Measurements from ENCODE around the gene TMEM81. TPM values are rescaled to one million over a fixed set of nuclear protein-coding genes. Genes with fewer than 3 reads are reported as not detected.

The TMEM81 gene
- total and polyA plus RNA-seq, 10 of the 15 experiments (the other 5 are each of a cell fraction or from before 2014, with no cell fraction given) = 0.62 to 2.2 (median 1.1) TPM

DNA sequence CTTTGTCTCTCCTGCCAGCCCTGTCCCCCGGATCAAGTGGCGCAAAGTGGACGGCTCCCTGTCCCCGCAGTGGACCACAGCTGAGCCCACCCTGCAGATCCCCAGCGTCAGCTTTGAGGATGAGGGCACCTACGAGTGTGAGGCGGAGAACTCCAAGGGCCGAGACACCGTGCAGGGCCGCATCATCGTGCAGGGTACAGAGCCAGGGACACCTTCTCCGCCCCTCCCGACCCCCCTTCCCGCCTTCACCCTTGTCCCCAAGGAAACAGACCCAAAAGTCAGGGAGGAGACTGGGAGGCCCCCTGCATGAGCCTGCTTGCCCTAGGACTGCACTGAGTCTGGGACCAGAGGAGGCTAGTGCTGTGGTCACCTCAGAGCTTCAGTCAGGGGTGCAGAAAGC is 23.0 kb downstream of the TMEM81 start (continued):
- TF ChIP-seq, protein P1, sequence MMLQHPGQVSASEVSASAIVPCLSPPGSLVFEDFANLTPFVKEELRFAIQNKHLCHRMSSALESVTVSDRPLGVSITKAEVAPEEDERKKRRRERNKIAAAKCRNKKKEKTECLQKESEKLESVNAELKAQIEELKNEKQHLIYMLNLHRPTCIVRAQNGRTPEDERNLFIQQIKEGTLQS (IDR thresholded peaks at IDR 0.05; ENCODE audit: borderline replicate concordance, extremely low read depth, low read depth, low read length) = no peak
- TF ChIP-seq CREM (IDR thresholded peaks at IDR 0.05; ENCODE audit: low read depth) = no peak
- TF ChIP-seq STAT1 (conservative IDR thresholded peaks at IDR 0.05) = no peak

- DNase-seq (ENCODE audit: low read depth, low spot score) (no peak), FAIRE-seq (no peak), ATAC-seq (no peak)
- Histone ChIP-seq H3K4me1 (ENCODE audit: control insufficient read depth, insufficient read depth, low read length) (no peaks in the 10 kb centered on the region), H3K27ac (ENCODE audit: control insufficient read depth, insufficient read depth) (no peak overlapping the region), H3K9me3 (replicated peaks; ENCODE audit: control insufficient read depth, insufficient read depth, low read length) (no peaks in the 10 kb centered on the region), H3K79me2 (ENCODE audit: control insufficient read depth, insufficient read depth, low read length) (no peaks in the 10 kb centered on the region), H3K4me3 (no peak overlapping the region), H3K4me2 (ENCODE audit: control insufficient read depth, insufficient read depth) (no peak overlapping the region), H4K20me1 (ENCODE audit: control insufficient read depth, insufficient read depth) (no peaks in the 10 kb centered on the region), H2AFZ (ENCODE audit: control insufficient read depth, low read depth, low read length) (no peak overlapping the region), H3K27me3 (replicated peaks in 1 of 2; ENCODE audit: control insufficient read depth in 2 of 2, insufficient read depth in 2 of 2, low read length in 1 of 2) (no peaks in the 10 kb centered on the region), H3K9ac (ENCODE audit: control insufficient read depth, insufficient read depth, low read length) (no peak overlapping the region), H3K36me3 (ENCODE audit: control insufficient read depth in 2 of 2, insufficient read depth in 2 of 2, low read length in 1 of 2) (no peaks in the 10 kb centered on the region)
- intact Hi-C loops (cut with micrococcal nuclease; ENCODE audit: unreplicated experiment) = loop anchor here (1.0 to 2.0 kb wide), 2 partner anchors 71 to 196 kb away; no protein-coding TSS in a partner anchor
- ChIA-PET SMC1A (ENCODE audit: uncharacterized antibody, unreplicated experiment) (interaction anchor here (1.2 to 3.5 kb wide), 7 partner anchors 8 to 194 kb away, joined by 3 to 45 read pairs (median 7); no protein-coding TSS in a partner anchor), RAD21 (ENCODE audit: unreplicated experiment) (interaction anchor here (0.6 to 4.7 kb wide), 11 partner anchors 12 to 254 kb away, joined by 3 to 81 read pairs (median 8); no protein-coding TSS in a partner anchor), CTCF (interaction anchor here (0.6 to 6.8 kb wide), 28 partner anchors 8 to 331 kb away, joined by 3 to 151 read pairs (median 8); partner anchors contain the start of gene CNTN2), POLR2A (interaction anchor here (0.6 kb wide), 1 partner anchor 185 kb away, joined by 3 read pairs; no protein-coding TSS in a partner anchor)
- no TSS peak for BruUV-seq (replicated peaks)
- in situ Hi-C loops (cut with MboI) = loop anchor here (5.0 kb wide), 1 partner anchor 83 kb away; no protein-coding TSS in a partner anchor
- 55% methylated on average over 10 of the region's 10 CpGs for WGBS (ENCODE audit: insufficient coverage, insufficient replicate concordance, low lambda C conversion rate, missing lambda C conversion rate)
- TF ChIP-seq, protein P2, sequence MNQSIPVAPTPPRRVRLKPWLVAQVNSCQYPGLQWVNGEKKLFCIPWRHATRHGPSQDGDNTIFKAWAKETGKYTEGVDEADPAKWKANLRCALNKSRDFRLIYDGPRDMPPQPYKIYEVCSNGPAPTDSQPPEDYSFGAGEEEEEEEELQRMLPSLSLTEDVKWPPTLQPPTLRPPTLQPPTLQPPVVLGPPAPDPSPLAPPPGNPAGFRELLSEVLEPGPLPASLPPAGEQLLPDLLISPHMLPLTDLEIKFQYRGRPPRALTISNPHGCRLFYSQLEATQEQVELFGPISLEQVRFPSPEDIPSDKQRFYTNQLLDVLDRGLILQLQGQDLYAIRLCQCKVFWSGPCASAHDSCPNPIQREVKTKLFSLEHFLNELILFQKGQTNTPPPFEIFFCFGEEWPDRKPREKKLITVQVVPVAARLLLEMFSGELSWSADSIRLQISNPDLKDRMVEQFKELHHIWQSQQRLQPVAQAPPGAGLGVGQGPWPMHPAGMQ (IDR thresholded peaks at IDR 0.05; ENCODE audit: borderline replicate concordance) = no peak
- TF ChIP-seq TCF12 (IDR thresholded peaks at IDR 0.05; ENCODE audit: low read depth, low read length) (no peak), SRF (IDR thresholded peaks at IDR 0.05; ENCODE audit: low read depth in 2 of 2, low read length in 2 of 2) (no peak), MYC (IDR thresholded peaks at IDR 0.05; ENCODE audit: insufficient read depth, insufficient read length, insufficient replicate concordance, low read length, severe bottlenecking) (no peak), NFYA (IDR thresholded peaks at IDR 0.05; ENCODE audit: borderline replicate concordance, low read depth, low read length) (no peak), HSF1 (IDR thresholded peaks at IDR 0.05; ENCODE audit: low read depth, low read length) (no peak), HDGF (IDR thresholded peaks at IDR 0.05) (no peak)
- TF ChIP-seq, protein P3, sequence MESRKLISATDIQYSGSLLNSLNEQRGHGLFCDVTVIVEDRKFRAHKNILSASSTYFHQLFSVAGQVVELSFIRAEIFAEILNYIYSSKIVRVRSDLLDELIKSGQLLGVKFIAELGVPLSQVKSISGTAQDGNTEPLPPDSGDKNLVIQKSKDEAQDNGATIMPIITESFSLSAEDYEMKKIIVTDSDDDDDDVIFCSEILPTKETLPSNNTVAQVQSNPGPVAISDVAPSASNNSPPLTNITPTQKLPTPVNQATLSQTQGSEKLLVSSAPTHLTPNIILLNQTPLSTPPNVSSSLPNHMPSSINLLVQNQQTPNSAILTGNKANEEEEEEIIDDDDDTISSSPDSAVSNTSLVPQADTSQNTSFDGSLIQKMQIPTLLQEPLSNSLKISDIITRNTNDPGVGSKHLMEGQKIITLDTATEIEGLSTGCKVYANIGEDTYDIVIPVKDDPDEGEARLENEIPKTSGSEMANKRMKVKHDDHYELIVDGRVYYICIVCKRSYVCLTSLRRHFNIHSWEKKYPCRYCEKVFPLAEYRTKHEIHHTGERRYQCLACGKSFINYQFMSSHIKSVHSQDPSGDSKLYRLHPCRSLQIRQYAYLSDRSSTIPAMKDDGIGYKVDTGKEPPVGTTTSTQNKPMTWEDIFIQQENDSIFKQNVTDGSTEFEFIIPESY (IDR thresholded peaks at IDR 0.05) = no peak
These were observed 23.5 kb downstream of the TMEM81 start for GRCh38 chr1:205060746-205061145.

All from GM12878 (cell line).